Right atrium auricular region (tissue), 2 donors: ENCODE results near the gene STK4. TPM values are rescaled to one million over a fixed set of nuclear protein-coding genes. Genes with fewer than 3 reads are reported as not detected.

Experiments
- DNase-seq: peaks from one replicate; pipeline ENCODE4 v3.0.0-alpha.2; 2019; ENCODE audit warnings: low spot score
- H3K27ac ChIP-seq, 2 donors: fragments of 200-600 bp; sonication (generic); 1 replicate in 1 of 2; 2 replicates in 1 of 2; pipeline ENCODE4 v1.5.1; 2016 to 2019
- H3K27me3 ChIP-seq, 2 donors: fragments of 200-600 bp; sonication (generic); one replicate each; pipeline versions ENCODE4 v1.5.1 to v1.6.0; 2017 to 2019
- H3K36me3 ChIP-seq: fragments of 200-600 bp; sonication (generic); one replicate; pipeline ENCODE4 v1.5.1; 2016
- H3K4me1 ChIP-seq, 2 donors: fragments of 200-600 bp; sonication (generic); one replicate each; pipeline versions ENCODE4 v1.5.1 to v1.6.0; 2017 to 2019
- H3K4me3 ChIP-seq, 2 donors: fragments of 200-600 bp; sonication (generic); 1 replicate in 1 of 2; 2 replicates in 1 of 2; pipeline ENCODE4 v1.5.1; 2017 to 2019; ENCODE audit warnings: mild to moderate bottlenecking in 1 of 2, moderate library complexity in 1 of 2
- H3K9me3 ChIP-seq, 2 donors: fragments of 200-600 bp; sonication (generic); one replicate each; pipeline ENCODE4 v1.5.1; 2019
- total RNA-seq, 2 donors: library from RNA; depleted of rRNA; stranded (reverse); fragments of >200 nt; gene quantifications; one replicate each; pipeline ENCODE4 v1.1.0, GENCODE V29; 2016
- TF ChIP-seq, protein P1 (sequence below), 2 donors: fragments of 200-600 bp; sonication (generic); IDR thresholded peaks; one replicate each; pipeline ENCODE4 v1.5.1; 2019; ENCODE audit warnings: antibody characterized with exemption in 2 of 2

Gene STK4
- total RNA-seq, 2 donors from 2014 or later: 7.3 to 12.6 TPM

DNA sequence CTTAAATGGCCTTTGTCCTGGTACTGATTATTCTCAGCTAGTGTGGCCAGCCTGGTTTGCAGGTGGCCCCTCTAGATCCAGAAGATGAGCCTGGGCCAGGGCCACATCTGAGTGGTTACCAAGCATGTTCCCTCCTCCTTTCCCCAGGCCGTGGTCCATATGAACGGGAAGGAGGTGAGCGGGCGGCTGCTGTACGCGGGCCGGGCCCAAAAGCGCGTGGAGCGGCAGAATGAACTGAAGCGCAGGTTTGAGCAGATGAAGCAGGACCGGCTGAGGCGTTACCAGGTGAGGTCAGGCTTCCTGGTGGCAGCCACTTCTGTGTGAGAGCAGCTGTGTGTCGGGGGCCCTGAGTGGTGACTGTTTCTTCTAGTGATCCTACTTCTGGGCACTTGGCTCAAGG, 44.9 kb upstream of the STK4 start:
- TF ChIP-seq, protein P1, sequence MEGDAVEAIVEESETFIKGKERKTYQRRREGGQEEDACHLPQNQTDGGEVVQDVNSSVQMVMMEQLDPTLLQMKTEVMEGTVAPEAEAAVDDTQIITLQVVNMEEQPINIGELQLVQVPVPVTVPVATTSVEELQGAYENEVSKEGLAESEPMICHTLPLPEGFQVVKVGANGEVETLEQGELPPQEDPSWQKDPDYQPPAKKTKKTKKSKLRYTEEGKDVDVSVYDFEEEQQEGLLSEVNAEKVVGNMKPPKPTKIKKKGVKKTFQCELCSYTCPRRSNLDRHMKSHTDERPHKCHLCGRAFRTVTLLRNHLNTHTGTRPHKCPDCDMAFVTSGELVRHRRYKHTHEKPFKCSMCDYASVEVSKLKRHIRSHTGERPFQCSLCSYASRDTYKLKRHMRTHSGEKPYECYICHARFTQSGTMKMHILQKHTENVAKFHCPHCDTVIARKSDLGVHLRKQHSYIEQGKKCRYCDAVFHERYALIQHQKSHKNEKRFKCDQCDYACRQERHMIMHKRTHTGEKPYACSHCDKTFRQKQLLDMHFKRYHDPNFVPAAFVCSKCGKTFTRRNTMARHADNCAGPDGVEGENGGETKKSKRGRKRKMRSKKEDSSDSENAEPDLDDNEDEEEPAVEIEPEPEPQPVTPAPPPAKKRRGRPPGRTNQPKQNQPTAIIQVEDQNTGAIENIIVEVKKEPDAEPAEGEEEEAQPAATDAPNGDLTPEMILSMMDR (IDR thresholded peaks at IDR 0.05): no peak
- no peaks in the 10 kb centered on the region for H3K36me3 ChIP-seq
- H3K27ac ChIP-seq: no peak overlapping the region
- H3K4me1 ChIP-seq: no peaks in the 10 kb centered on the region
- no peaks in the 10 kb centered on the region for H3K9me3 ChIP-seq
- DNase-seq: no peak
- no peaks in the 10 kb centered on the region for H3K27me3 ChIP-seq
- H3K4me3 ChIP-seq: no peak overlapping the region

- Histone ChIP-seq H3K4me1 (no peaks in the 10 kb centered on the region), H3K9me3 (no peaks in the 10 kb centered on the region), H3K4me3 (no peak overlapping the region), H3K27me3 (no peaks in the 10 kb centered on the region), H3K27ac (no peak overlapping the region), H3K36me3 (no peaks in the 10 kb centered on the region)
- no peak for DNase-seq
- TF ChIP-seq, protein P1 (IDR thresholded peaks at IDR 0.05): no peak
Observed at GRCh38 chr20:44924541-44924940, 41.8 kb upstream of the STK4 start.

GRCh38 chr20:44928595-44928994, 37.7 kb upstream of the STK4 start:
- Histone ChIP-seq H3K36me3 (no peaks in the 10 kb centered on the region), H3K9me3 (no peaks in the 10 kb centered on the region), H3K4me1 (no peaks in the 10 kb centered on the region), H3K27ac (no peak overlapping the region), H3K4me3 (no peak overlapping the region), H3K27me3 (no peaks in the 10 kb centered on the region)
- no peak for DNase-seq
- TF ChIP-seq, protein P1 (IDR thresholded peaks at IDR 0.05): no peak

DNA sequence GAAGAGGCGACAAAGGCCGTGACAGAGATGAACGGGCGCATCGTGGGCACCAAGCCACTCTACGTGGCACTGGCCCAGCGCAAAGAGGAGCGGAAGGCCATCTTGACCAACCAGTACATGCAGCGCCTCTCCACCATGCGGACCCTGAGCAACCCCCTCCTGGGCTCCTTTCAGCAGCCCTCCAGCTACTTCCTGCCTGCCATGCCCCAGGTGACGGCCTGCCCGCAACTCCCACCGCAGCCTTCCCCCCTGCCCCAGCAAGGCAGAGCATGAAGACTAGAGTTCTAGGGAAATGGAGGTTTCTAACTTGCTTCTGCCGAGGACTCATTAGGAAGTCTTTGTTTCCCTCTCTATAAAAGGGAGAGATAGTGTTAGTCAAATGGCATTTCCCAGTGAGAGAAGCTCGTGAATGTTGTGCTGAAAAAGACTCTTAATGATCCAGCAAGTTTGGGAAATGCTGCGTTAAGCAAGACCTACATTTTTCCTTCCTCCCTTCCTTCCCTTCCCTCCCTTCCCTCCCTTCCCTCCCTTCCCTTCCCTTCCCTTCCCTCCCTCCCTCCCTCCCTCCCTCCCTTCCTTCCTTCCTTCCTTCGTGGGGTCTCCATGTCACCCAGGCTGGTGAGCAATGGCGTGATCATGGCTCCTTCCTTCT, 35.7 kb upstream of the STK4 start:
- no peak for DNase-seq
- TF ChIP-seq, protein P1 (IDR thresholded peaks at IDR 0.05): no peak
- no peaks in the 10 kb centered on the region for H3K9me3 ChIP-seq
- no peaks in the 10 kb centered on the region for H3K4me1 ChIP-seq
- no peak overlapping the region for H3K4me3 ChIP-seq
- H3K27me3 ChIP-seq: no peaks in the 10 kb centered on the region
- H3K36me3 ChIP-seq: no peaks in the 10 kb centered on the region
- H3K27ac ChIP-seq: no peak overlapping the region

- no peaks in the 10 kb centered on the region for H3K9me3 ChIP-seq
- TF ChIP-seq, protein P1 (IDR thresholded peaks at IDR 0.05): no peak
Observed at GRCh38 chr20:44931911-44932310, 34.4 kb upstream of the STK4 start.

GRCh38 chr20:44932916-44933315, 33.4 kb upstream of the STK4 start:
- H3K9me3 ChIP-seq: no peaks in the 10 kb centered on the region
- no peaks in the 10 kb centered on the region for H3K27me3 ChIP-seq
- no peak overlapping the region for H3K27ac ChIP-seq
- H3K36me3 ChIP-seq: no peaks in the 10 kb centered on the region
- no peak overlapping the region for H3K4me3 ChIP-seq
- no peak for DNase-seq
- TF ChIP-seq, protein P1 (IDR thresholded peaks at IDR 0.05): no peak
- no peaks in the 10 kb centered on the region for H3K4me1 ChIP-seq

More at GRCh38 chr20:44931911-44932310, 34.4 kb upstream of the STK4 start:
- no peak overlapping the region for H3K27ac ChIP-seq
- no peaks in the 10 kb centered on the region for H3K27me3 ChIP-seq
- no peak overlapping the region for H3K4me3 ChIP-seq
- H3K4me1 ChIP-seq: no peaks in the 10 kb centered on the region
- DNase-seq: no peak
- no peaks in the 10 kb centered on the region for H3K36me3 ChIP-seq
